ENCODE measurements around the gene CAPN15. TPM values are rescaled to one million over a fixed set of nuclear protein-coding genes. Genes with fewer than 3 reads are reported as not detected.
"Not testable (repeated sequence)": the region's sequence is repeated elsewhere in the genome, so short reads cannot be mapped to it uniquely, and the experiment has no call there.

The CAPN15 gene
- total RNA-seq, 5 donors from 2014 or later (not counting 1 experiment from before 2014, with no cell fraction given) = 61.7 to 89.0 (median 82.7) TPM

DNA sequence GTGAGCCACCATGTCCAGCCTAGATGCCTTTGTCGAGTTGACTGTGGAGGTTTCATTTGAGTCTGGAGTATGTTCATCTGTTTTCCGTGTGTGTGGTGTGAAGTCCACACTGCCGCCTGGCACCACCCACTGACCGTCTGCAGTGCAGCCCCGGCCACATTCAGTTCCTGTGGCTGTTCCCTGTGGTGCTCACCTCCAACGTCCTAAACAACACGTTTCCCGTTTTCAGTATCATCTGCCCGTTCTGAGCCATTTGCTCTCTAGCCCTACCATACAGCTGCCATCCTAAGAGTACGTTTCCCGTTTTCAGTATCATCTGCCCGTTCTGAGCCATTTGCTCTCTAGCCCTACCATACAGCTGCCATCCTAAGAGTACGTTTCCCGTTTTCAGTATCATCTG lies 20.0 kb upstream of the CAPN15 start:
- DNase-seq; H3K27me3 Mint-ChIP-seq; H3K4me3 ChIP-seq (ENCODE audit: control insufficient read depth in 1 of 2, extremely low read depth in 1 of 2, low read length in 1 of 2); H3K36me3 Mint-ChIP-seq; CTCF ChIA-PET; H3K27me3 ChIP-seq (replicated peaks in 1 of 2; ENCODE audit: control insufficient read depth in 2 of 2, extremely low read depth in 1 of 2, insufficient read depth in 2 of 2, low read length in 1 of 2); H3K4me1 ChIP-seq (ENCODE audit: control insufficient read depth in 1 of 2, extremely low read depth in 1 of 2, insufficient read depth in 2 of 2, low read length in 2 of 2); H3K9me3 Mint-ChIP-seq; ATAC-seq (replicated peaks in 1 of 4); H3K4me1 Mint-ChIP-seq; H3K4me3 Mint-ChIP-seq; H3K27ac Mint-ChIP-seq; POLR2A ChIA-PET; H3K27ac ChIP-seq (ENCODE audit: low read length); H3K9me3 ChIP-seq; H3K36me3 ChIP-seq (ENCODE audit: control insufficient read depth in 2 of 2, extremely low read depth in 1 of 2, insufficient read depth in 1 of 2, low read length in 1 of 2): not testable (repeated sequence)
- 96% methylated on average over 4 of the region's 14 CpGs for WGBS (ENCODE audit: insufficient coverage)

DNA sequence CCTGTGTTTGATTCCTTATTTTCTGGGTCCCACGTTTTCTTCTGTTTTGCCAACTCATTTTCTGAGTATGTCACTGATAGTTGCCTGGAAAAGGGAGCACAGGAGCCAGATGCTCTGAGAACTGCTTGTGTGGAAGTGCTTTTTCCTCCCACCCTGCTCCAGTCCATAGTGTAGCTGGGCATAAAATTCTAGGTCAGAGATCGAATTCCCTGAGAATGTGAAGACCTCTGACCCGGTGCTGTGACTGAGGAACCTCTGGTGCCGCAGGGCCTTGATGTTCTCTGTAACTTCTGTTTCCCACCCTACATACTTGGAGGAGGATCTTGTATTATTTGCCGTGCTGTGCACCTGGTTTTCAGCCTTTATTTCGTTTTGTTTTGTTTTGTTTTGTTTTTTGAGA lies 19.5 kb upstream of the CAPN15 start:
- no peaks in the 10 kb centered on the region for H3K9me3 ChIP-seq
- ChIA-PET POLR2A (no interaction called here), CTCF (no interaction called here)
- Mint-ChIP-seq H3K9me3 (no peaks in the 10 kb centered on the region), H3K4me3 (no peak overlapping the region), H3K27me3 (no peaks in the 10 kb centered on the region), H3K36me3 (peaks cover 4% of the 10 kb centered on the region), H3K4me1 (no peaks in the 10 kb centered on the region), H3K27ac (no peak overlapping the region)
- H3K4me3 ChIP-seq (ENCODE audit: control insufficient read depth in 1 of 2, extremely low read depth in 1 of 2, low read length in 1 of 2) = no peak overlapping the region
- ATAC-seq (replicated peaks in 1 of 4) (no peak), DNase-seq (no peak)
- H3K27me3 ChIP-seq (replicated peaks in 1 of 2; ENCODE audit: control insufficient read depth in 2 of 2, extremely low read depth in 1 of 2, insufficient read depth in 2 of 2, low read length in 1 of 2) = no peaks in the 10 kb centered on the region
- no peak overlapping the region for H3K27ac ChIP-seq (ENCODE audit: low read length)
- 50% methylated on average over 1 of the region's 6 CpGs for WGBS (ENCODE audit: insufficient coverage)
- peaks cover 4 to 6% of the 10 kb centered on the region in 2 donors for H3K36me3 ChIP-seq (ENCODE audit: control insufficient read depth in 2 of 2, extremely low read depth in 1 of 2, insufficient read depth in 1 of 2, low read length in 1 of 2)
- H3K4me1 ChIP-seq (ENCODE audit: control insufficient read depth in 1 of 2, extremely low read depth in 1 of 2, insufficient read depth in 2 of 2, low read length in 2 of 2) = no peaks in the 10 kb centered on the region

DNA sequence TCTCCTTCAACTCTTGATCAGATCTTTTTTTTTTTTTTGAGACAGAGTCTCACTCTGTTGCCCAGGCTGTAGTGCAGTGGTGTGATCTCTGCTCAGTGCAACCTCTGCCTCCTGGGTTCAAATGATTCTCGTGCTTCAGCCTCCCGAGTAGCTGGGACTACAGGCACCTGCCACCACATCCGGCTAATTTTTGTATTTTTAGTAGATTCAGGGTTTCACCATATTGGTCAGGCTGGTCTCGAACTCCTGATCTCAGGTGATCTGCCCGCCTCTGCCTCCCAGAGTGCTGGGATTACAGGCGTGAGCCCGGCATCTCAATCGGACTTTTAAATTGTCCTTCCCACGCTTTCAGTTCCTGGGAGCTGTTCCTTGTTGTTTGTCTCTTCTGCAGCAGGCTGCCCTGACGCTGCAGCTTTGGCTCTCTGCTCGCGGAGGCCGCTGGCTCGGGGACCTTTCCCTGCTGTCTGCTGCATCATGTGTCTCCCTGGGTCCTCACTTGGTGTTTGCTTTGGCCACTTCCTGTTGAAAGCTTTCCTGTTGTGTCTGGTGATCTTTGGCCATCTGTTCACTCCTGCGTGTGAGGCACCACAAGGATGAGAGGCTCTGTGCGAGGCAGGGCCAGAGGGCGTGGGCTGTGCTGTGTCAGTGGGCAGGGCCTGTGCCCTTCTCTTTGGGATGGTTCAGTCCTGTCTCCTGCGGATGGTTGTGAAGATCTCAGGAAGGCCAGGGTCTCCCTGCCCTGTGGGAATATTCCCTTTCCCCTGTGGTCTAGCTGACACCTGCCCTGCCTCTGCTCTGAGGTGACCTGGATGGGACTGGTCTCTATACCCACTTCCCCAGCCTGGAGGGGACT lies 18.4 kb upstream of the CAPN15 start:
- Mint-ChIP-seq H3K27me3 (no peaks in the 10 kb centered on the region), H3K4me3 (no peak overlapping the region), H3K9me3 (no peaks in the 10 kb centered on the region), H3K4me1 (no peaks in the 10 kb centered on the region), H3K27ac (no peak overlapping the region), H3K36me3 (peaks cover 4% of the 10 kb centered on the region)
- CTCF ChIA-PET = no interaction called here
- ATAC-seq (replicated peaks in 1 of 4) = no peak
- 92% methylated on average over 18 of the region's 18 CpGs for WGBS (ENCODE audit: insufficient coverage)
- POLR2A ChIA-PET = no interaction called here
- Histone ChIP-seq H3K27me3 (replicated peaks in 1 of 2; ENCODE audit: control insufficient read depth in 2 of 2, extremely low read depth in 1 of 2, insufficient read depth in 2 of 2, low read length in 1 of 2) (no peaks in the 10 kb centered on the region), H3K36me3 (ENCODE audit: control insufficient read depth in 2 of 2, extremely low read depth in 1 of 2, insufficient read depth in 1 of 2, low read length in 1 of 2) (peaks cover 4 to 6% of the 10 kb centered on the region in 2 donors), H3K27ac (ENCODE audit: low read length) (no peak overlapping the region), H3K4me1 (ENCODE audit: control insufficient read depth in 1 of 2, extremely low read depth in 1 of 2, insufficient read depth in 2 of 2, low read length in 2 of 2) (no peaks in the 10 kb centered on the region), H3K9me3 (no peaks in the 10 kb centered on the region), H3K4me3 (ENCODE audit: control insufficient read depth in 1 of 2, extremely low read depth in 1 of 2, low read length in 1 of 2) (no peak overlapping the region)
- no peak for DNase-seq

DNA sequence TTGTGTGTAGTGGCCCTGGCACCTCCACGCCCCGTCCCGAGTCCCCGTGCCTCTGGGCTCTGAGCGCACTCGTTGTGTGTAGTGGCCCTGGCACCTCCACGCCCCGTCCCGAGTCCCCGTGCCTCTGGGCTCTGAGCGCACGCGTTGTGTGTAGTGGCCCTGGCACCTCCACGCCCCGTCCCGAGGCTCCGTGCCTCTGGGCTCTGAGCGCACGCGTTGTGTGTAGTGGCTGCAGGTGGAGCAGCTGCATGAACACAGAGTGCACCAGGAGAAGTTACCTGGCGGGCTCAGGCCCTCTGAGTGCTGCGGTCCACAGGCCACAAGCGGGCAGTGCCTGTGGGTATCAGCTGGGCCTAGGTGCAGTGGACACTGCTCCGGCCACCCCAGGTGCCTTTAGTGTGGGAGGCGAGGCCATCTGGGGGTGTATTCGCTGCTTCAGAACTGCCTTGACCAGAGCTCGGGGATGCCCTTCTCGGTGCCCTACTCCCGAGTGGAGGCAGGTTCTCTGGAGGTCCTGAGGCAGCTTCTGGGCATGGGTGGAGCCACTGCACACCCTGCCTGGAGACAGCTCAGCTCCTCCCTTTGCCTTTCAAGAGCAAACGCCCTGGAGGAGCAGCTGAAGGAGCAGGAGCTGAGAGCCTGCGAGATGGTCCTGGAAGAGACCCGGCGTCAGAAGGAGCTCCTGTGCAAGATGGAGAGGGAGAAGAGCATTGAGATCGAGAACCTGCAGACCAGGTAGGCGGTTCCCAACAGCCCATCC lies 17.3 kb upstream of the CAPN15 start:
- Histone ChIP-seq H3K9me3 (no peaks in the 10 kb centered on the region), H3K36me3 (ENCODE audit: control insufficient read depth in 2 of 2, extremely low read depth in 1 of 2, insufficient read depth in 1 of 2, low read length in 1 of 2) (peaks cover 7 to 8% of the 10 kb centered on the region in 2 donors), H3K27ac (ENCODE audit: low read length) (no peak overlapping the region), H3K27me3 (replicated peaks in 1 of 2; ENCODE audit: control insufficient read depth in 2 of 2, extremely low read depth in 1 of 2, insufficient read depth in 2 of 2, low read length in 1 of 2) (no peaks in the 10 kb centered on the region), H3K4me3 (ENCODE audit: control insufficient read depth in 1 of 2, extremely low read depth in 1 of 2, low read length in 1 of 2) (no peak overlapping the region), H3K4me1 (ENCODE audit: control insufficient read depth in 1 of 2, extremely low read depth in 1 of 2, insufficient read depth in 2 of 2, low read length in 2 of 2) (no peaks in the 10 kb centered on the region)
- DNase-seq (no peak), ATAC-seq (replicated peaks in 1 of 4) (no peak)
- Mint-ChIP-seq H3K27ac (no peak overlapping the region), H3K9me3 (no peaks in the 10 kb centered on the region), H3K4me1 (no peaks in the 10 kb centered on the region), H3K4me3 (no peak overlapping the region), H3K36me3 (peaks cover 6% of the 10 kb centered on the region), H3K27me3 (no peaks in the 10 kb centered on the region)
- WGBS (ENCODE audit: insufficient coverage) = 97% methylated on average over 28 of the region's 35 CpGs
- ChIA-PET POLR2A (no interaction called here), CTCF (no interaction called here)

DNA sequence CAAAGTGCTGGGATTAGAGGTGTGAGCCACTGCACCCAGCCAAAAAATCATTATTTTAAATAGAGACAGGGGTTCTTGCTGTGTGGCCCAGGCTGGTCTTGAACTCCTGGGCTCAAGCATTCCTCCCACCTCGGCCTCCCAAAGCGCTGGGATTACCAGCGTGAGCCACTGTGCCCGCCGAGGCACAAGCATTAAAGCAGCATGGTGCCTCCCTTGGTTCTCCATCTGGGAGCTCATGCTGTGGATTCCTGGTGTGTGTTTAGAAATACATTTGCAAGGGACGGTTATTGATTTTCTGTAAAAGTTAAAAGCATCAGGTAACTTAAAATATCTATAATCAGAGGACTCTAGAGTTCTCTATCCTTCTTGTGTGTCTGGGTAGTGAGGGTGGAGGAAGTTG lies 14.7 kb upstream of the CAPN15 start:
- H3K9me3 ChIP-seq = no peaks in the 10 kb centered on the region
- ATAC-seq (replicated peaks in 1 of 4) (no peak), DNase-seq (no peak)
- H3K27me3 ChIP-seq (replicated peaks in 1 of 2; ENCODE audit: control insufficient read depth in 2 of 2, extremely low read depth in 1 of 2, insufficient read depth in 2 of 2, low read length in 1 of 2) = no peaks in the 10 kb centered on the region
- no peak overlapping the region for H3K4me3 ChIP-seq (ENCODE audit: control insufficient read depth in 1 of 2, extremely low read depth in 1 of 2, low read length in 1 of 2)
- Mint-ChIP-seq H3K9me3 (no peaks in the 10 kb centered on the region), H3K4me1 (no peaks in the 10 kb centered on the region), H3K27me3 (no peaks in the 10 kb centered on the region), H3K36me3 (peaks cover 2% of the 10 kb centered on the region), H3K27ac (no peak overlapping the region), H3K4me3 (no peak overlapping the region)
- no peak overlapping the region for H3K27ac ChIP-seq (ENCODE audit: low read length)
- H3K36me3 ChIP-seq (ENCODE audit: control insufficient read depth in 2 of 2, extremely low read depth in 1 of 2, insufficient read depth in 1 of 2, low read length in 1 of 2) = peaks cover 8 to 12% of the 10 kb centered on the region in 2 donors
- CTCF ChIA-PET = interaction anchor here in 1 of 2 donors (0.7 kb wide), 1 partner anchor 90 kb away, joined by 3 read pairs; no protein-coding TSS in a partner anchor
- no peaks in the 10 kb centered on the region for H3K4me1 ChIP-seq (ENCODE audit: control insufficient read depth in 1 of 2, extremely low read depth in 1 of 2, insufficient read depth in 2 of 2, low read length in 2 of 2)
- WGBS (ENCODE audit: insufficient coverage) = 97% methylated on average over 5 of the region's 6 CpGs
- POLR2A ChIA-PET = no interaction called here

DNA sequence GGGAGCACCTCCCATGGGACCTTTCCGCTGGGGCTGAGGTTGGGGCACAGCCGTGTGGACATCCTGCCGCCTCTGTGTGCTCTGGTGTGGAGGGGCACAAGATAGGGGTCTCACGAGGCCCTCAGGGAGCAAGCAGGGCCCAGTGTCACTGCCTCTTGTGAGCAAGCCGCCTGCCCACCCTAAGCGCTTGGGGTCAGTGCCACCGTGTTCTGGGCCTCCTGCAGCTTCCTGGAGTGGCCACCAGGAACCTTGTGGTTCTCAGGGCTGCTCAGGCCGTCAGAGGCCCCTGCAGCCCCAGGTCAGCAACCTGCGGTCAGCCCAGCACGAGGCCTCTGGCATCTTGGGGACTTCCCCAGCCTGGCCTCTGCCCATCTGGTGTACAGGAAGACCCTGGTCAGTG lies 13.6 kb upstream of the CAPN15 start:
- no peak overlapping the region for H3K4me3 ChIP-seq (ENCODE audit: control insufficient read depth in 1 of 2, extremely low read depth in 1 of 2, low read length in 1 of 2)
- H3K9me3 ChIP-seq = no peaks in the 10 kb centered on the region
- H3K4me1 ChIP-seq (ENCODE audit: control insufficient read depth in 1 of 2, extremely low read depth in 1 of 2, insufficient read depth in 2 of 2, low read length in 2 of 2) = no peaks in the 10 kb centered on the region
- peaks cover 8 to 12% of the 10 kb centered on the region in 2 donors for H3K36me3 ChIP-seq (ENCODE audit: control insufficient read depth in 2 of 2, extremely low read depth in 1 of 2, insufficient read depth in 1 of 2, low read length in 1 of 2)
- ChIA-PET POLR2A (interaction anchor here in 1 of 2 donors (0.5 kb wide), 1 partner anchor 307 kb away, joined by 4 read pairs; no protein-coding TSS in a partner anchor), CTCF (no interaction called here)
- no peak for ATAC-seq (replicated peaks in 1 of 4)
- no peak overlapping the region for H3K4me3 Mint-ChIP-seq
- no peak overlapping the region for H3K27ac Mint-ChIP-seq
- no peak for DNase-seq
- H3K36me3 Mint-ChIP-seq = peaks cover 2% of the 10 kb centered on the region
- H3K27ac ChIP-seq (ENCODE audit: low read length) = no peak overlapping the region
- H3K9me3 Mint-ChIP-seq = no peaks in the 10 kb centered on the region
- H3K27me3 Mint-ChIP-seq = no peaks in the 10 kb centered on the region
- no peaks in the 10 kb centered on the region for H3K4me1 Mint-ChIP-seq
- 89% methylated on average over 10 of the region's 10 CpGs for WGBS (ENCODE audit: insufficient coverage)
- H3K27me3 ChIP-seq (replicated peaks in 1 of 2; ENCODE audit: control insufficient read depth in 2 of 2, extremely low read depth in 1 of 2, insufficient read depth in 2 of 2, low read length in 1 of 2) = no peaks in the 10 kb centered on the region
